Natural killer cell (primary cell): Measurements from ENCODE around the gene C4orf54. TPM values are rescaled to one million over a fixed set of nuclear protein-coding genes. Genes with fewer than 3 reads are reported as not detected.

ENCODE experiments used
- ATAC-seq, 3 donors: fragments of 150-1000 bp in 2 of 3; fragments of 200-7000 bp in 1 of 3; cut with Tn5 transposase; 1 replicate in 1 of 3; 2 replicates in 2 of 3; pipeline ENCODE4 v1.10.0; 2021; ENCODE audit warnings: mild to moderate bottlenecking in 2 of 3, moderate library complexity in 2 of 3
- DNase-seq, 2 donors: peaks; one replicate each; pipeline versions ENCODE4 v3.0.0 to v3.0.0-alpha.2; 2013 to 2021; ENCODE audit warnings: mixed read lengths in 1 of 2
- H3K27ac ChIP-seq: one replicate; pipeline ENCODE4 v1.5.1; 2013; ENCODE audit warnings: mild to moderate bottlenecking, low read length
- H3K27me3 ChIP-seq: one replicate; pipeline ENCODE4 v1.6.1; 2013; ENCODE audit warnings: low read length; ENCODE audit not compliant: control insufficient read depth, insufficient read depth
- H3K36me3 ChIP-seq: one replicate; pipeline ENCODE4 v1.6.1; 2013; ENCODE audit warnings: low read length; ENCODE audit not compliant: control insufficient read depth, insufficient read depth
- H3K4me1 ChIP-seq: one replicate; pipeline ENCODE4 v1.6.1; 2013; ENCODE audit warnings: low read length; ENCODE audit not compliant: control insufficient read depth, insufficient read depth
- H3K4me3 ChIP-seq: one replicate; pipeline ENCODE4 v1.5.1; 2013; ENCODE audit warnings: low read length
- H3K9me3 ChIP-seq: one replicate; pipeline ENCODE4 v1.6.1; 2013; ENCODE audit warnings: low read length; ENCODE audit not compliant: control insufficient read depth, insufficient read depth
- H3K27ac Mint-ChIP-seq, 2 donors: one replicate each; pipeline ENCODE4 v1.8.0; 2022; ENCODE audit warnings: mild to moderate bottlenecking in 2 of 2, mixed read lengths in 2 of 2, moderate library complexity in 1 of 2
- H3K27me3 Mint-ChIP-seq, 2 donors: one replicate each; pipeline ENCODE4 v1.8.0; 2022; ENCODE audit warnings: low read depth in 2 of 2, mixed read lengths in 2 of 2
- H3K36me3 Mint-ChIP-seq: one replicate; pipeline ENCODE4 v1.8.0; 2022; ENCODE audit warnings: mixed read lengths
- H3K4me1 Mint-ChIP-seq, 2 donors: one replicate each; pipeline ENCODE4 v1.8.0; 2022; ENCODE audit warnings: mixed read lengths in 2 of 2
- H3K4me3 Mint-ChIP-seq: one replicate; pipeline ENCODE4 v1.8.0; 2022; ENCODE audit warnings: mild to moderate bottlenecking, moderate library complexity, mixed read lengths
- H3K9me3 Mint-ChIP-seq, 2 donors: one replicate each; pipeline ENCODE4 v1.8.0; 2022; ENCODE audit warnings: mixed read lengths in 2 of 2
- WGBS: methylation state at CpG from one replicate; pipeline ENCODE4 v1.1.7; 2013; ENCODE audit warnings: missing lambda C conversion rate; ENCODE audit not compliant: insufficient coverage; 5-methylcytosine and 5-hydroxymethylcytosine counted together
- intact Hi-C: fragments of 100-400 bp; cut with micrococcal nuclease; formaldehyde crosslinking; loops from one replicate; pipeline ENCODE4 v1.14.2; 2022
- total RNA-seq, 4 donors: library from RNA; stranded (reverse); fragments of 120-200 nt in 1 of 4; gene quantifications; one replicate each; pipeline versions ENCODE4 v1.2.3 to v1.2.4, GENCODE V29; 2013 to 2022
- TF ChIP-seq, protein P1 (sequence below): fragments of 200-600 bp; IDR thresholded peaks from one replicate; pipeline ENCODE4 v1.8.0; 2022; ENCODE audit warnings: antibody characterized with exemption

Gene C4orf54
- total RNA-seq, 3 donors from 2014 or later (not counting 1 experiment from before 2014, with no cell fraction given), result not detected

GRCh38 chr4:99690990-99691389, 33.4 kb upstream of the C4orf54 start:
- H3K27ac Mint-ChIP-seq, result no peak overlapping the region
- H3K4me3 Mint-ChIP-seq, result no peak overlapping the region
- peaks cover 9 to 10% of the 10 kb centered on the region in 2 donors for H3K9me3 Mint-ChIP-seq
- intact Hi-C loops, result no loop called here
- H3K4me3 ChIP-seq, result no peak overlapping the region
- no peaks in the 10 kb centered on the region for H3K4me1 ChIP-seq
- no peaks in the 10 kb centered on the region for H3K27me3 ChIP-seq
- H3K36me3 Mint-ChIP-seq, result peaks cover 7% of the 10 kb centered on the region
- no peak for DNase-seq
- TF ChIP-seq, protein P1, sequence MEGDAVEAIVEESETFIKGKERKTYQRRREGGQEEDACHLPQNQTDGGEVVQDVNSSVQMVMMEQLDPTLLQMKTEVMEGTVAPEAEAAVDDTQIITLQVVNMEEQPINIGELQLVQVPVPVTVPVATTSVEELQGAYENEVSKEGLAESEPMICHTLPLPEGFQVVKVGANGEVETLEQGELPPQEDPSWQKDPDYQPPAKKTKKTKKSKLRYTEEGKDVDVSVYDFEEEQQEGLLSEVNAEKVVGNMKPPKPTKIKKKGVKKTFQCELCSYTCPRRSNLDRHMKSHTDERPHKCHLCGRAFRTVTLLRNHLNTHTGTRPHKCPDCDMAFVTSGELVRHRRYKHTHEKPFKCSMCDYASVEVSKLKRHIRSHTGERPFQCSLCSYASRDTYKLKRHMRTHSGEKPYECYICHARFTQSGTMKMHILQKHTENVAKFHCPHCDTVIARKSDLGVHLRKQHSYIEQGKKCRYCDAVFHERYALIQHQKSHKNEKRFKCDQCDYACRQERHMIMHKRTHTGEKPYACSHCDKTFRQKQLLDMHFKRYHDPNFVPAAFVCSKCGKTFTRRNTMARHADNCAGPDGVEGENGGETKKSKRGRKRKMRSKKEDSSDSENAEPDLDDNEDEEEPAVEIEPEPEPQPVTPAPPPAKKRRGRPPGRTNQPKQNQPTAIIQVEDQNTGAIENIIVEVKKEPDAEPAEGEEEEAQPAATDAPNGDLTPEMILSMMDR, result no peak
- no peaks in the 10 kb centered on the region for H3K36me3 ChIP-seq
- H3K27ac ChIP-seq, result no peak overlapping the region
- no peak for ATAC-seq
- H3K27me3 Mint-ChIP-seq, result no peaks in the 10 kb centered on the region
- no peaks in the 10 kb centered on the region for H3K4me1 Mint-ChIP-seq
- no peaks in the 10 kb centered on the region for H3K9me3 ChIP-seq

GRCh38 chr4:99690472-99690871, 32.8 kb upstream of the C4orf54 start:
- H3K36me3 ChIP-seq, result no peaks in the 10 kb centered on the region
- DNase-seq (no peak), ATAC-seq (no peak)
- no peak overlapping the region for H3K27ac ChIP-seq
- Mint-ChIP-seq H3K4me3 (no peak overlapping the region), H3K9me3 (peaks cover 10 to 11% of the 10 kb centered on the region in 2 donors), H3K27me3 (no peaks in the 10 kb centered on the region), H3K4me1 (no peaks in the 10 kb centered on the region), H3K36me3 (peaks cover 7% of the 10 kb centered on the region), H3K27ac (no peak overlapping the region)
- no peaks in the 10 kb centered on the region for H3K4me1 ChIP-seq
- intact Hi-C loops, result no loop called here
- no peak overlapping the region for H3K4me3 ChIP-seq
- TF ChIP-seq, protein P1, result no peak
- H3K27me3 ChIP-seq, result no peaks in the 10 kb centered on the region
- H3K9me3 ChIP-seq, result no peaks in the 10 kb centered on the region

- intact Hi-C loops, result no loop called here
- WGBS, result 90% methylated on average over 1 of the region's 1 CpG
- Histone ChIP-seq H3K36me3 (no peaks in the 10 kb centered on the region), H3K9me3 (no peaks in the 10 kb centered on the region), H3K27me3 (no peaks in the 10 kb centered on the region), H3K4me1 (no peaks in the 10 kb centered on the region), H3K4me3 (no peak overlapping the region), H3K27ac (no peak overlapping the region)
- no peaks in the 10 kb centered on the region for H3K4me1 Mint-ChIP-seq
- no peak overlapping the region for H3K4me3 Mint-ChIP-seq
- peaks cover 7 to 14% of the 10 kb centered on the region in 2 donors for H3K9me3 Mint-ChIP-seq
- ATAC-seq (no peak), DNase-seq (no peak)
- H3K27ac Mint-ChIP-seq, result no peak overlapping the region
- H3K36me3 Mint-ChIP-seq, result peaks cover 7% of the 10 kb centered on the region
- TF ChIP-seq, protein P1, result no peak
- peaks cover 0 to 4% of the 10 kb centered on the region in 2 donors for H3K27me3 Mint-ChIP-seq
These were observed 29.5 kb upstream of the C4orf54 start for GRCh38 chr4:99687120-99687519.

DNA sequence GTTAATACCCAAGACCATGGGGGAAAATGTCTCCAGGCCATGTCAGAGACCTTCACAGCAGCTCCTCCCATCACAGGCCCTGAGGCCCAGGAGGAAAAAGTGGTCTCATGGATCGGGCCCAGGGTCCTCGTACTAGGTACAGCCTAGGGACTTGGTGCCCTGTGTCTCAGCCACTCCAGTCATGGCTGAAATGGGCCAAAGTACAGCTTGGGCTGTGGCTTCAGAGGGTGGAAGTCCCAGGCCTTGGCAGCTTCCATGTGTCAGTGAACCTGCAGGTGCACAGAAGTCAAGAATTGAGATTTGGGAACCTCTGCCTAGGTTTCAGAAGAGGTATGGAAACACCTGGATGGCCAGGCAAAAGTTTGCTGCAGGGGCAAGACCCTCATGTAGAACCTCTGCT, 27.6 kb upstream of the C4orf54 start:
- no peaks in the 10 kb centered on the region for H3K4me1 Mint-ChIP-seq
- H3K9me3 ChIP-seq, result no peaks in the 10 kb centered on the region
- H3K27me3 Mint-ChIP-seq, result peaks cover 0 to 4% of the 10 kb centered on the region in 2 donors
- DNase-seq (no peak), ATAC-seq (no peak)
- H3K4me3 ChIP-seq, result no peak overlapping the region
- H3K9me3 Mint-ChIP-seq, result peaks cover 3 to 9% of the 10 kb centered on the region in 2 donors
- H3K4me3 Mint-ChIP-seq, result no peak overlapping the region
- no peaks in the 10 kb centered on the region for H3K36me3 ChIP-seq
- H3K27ac ChIP-seq, result no peak overlapping the region
- no peaks in the 10 kb centered on the region for H3K36me3 Mint-ChIP-seq
- no peaks in the 10 kb centered on the region for H3K4me1 ChIP-seq
- H3K27me3 ChIP-seq, result no peaks in the 10 kb centered on the region
- TF ChIP-seq, protein P1, result no peak
- intact Hi-C loops, result no loop called here
- no peak overlapping the region for H3K27ac Mint-ChIP-seq
- WGBS, result 85% methylated on average over 2 of the region's 2 CpGs
